ENCODE data around the gene RASAL1.

The RASAL1 gene, protein sequence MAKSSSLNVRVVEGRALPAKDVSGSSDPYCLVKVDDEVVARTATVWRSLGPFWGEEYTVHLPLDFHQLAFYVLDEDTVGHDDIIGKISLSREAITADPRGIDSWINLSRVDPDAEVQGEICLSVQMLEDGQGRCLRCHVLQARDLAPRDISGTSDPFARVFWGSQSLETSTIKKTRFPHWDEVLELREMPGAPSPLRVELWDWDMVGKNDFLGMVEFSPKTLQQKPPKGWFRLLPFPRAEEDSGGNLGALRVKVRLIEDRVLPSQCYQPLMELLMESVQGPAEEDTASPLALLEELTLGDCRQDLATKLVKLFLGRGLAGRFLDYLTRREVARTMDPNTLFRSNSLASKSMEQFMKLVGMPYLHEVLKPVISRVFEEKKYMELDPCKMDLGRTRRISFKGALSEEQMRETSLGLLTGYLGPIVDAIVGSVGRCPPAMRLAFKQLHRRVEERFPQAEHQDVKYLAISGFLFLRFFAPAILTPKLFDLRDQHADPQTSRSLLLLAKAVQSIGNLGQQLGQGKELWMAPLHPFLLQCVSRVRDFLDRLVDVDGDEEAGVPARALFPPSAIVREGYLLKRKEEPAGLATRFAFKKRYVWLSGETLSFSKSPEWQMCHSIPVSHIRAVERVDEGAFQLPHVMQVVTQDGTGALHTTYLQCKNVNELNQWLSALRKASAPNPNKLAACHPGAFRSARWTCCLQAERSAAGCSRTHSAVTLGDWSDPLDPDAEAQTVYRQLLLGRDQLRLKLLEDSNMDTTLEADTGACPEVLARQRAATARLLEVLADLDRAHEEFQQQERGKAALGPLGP

DNA sequence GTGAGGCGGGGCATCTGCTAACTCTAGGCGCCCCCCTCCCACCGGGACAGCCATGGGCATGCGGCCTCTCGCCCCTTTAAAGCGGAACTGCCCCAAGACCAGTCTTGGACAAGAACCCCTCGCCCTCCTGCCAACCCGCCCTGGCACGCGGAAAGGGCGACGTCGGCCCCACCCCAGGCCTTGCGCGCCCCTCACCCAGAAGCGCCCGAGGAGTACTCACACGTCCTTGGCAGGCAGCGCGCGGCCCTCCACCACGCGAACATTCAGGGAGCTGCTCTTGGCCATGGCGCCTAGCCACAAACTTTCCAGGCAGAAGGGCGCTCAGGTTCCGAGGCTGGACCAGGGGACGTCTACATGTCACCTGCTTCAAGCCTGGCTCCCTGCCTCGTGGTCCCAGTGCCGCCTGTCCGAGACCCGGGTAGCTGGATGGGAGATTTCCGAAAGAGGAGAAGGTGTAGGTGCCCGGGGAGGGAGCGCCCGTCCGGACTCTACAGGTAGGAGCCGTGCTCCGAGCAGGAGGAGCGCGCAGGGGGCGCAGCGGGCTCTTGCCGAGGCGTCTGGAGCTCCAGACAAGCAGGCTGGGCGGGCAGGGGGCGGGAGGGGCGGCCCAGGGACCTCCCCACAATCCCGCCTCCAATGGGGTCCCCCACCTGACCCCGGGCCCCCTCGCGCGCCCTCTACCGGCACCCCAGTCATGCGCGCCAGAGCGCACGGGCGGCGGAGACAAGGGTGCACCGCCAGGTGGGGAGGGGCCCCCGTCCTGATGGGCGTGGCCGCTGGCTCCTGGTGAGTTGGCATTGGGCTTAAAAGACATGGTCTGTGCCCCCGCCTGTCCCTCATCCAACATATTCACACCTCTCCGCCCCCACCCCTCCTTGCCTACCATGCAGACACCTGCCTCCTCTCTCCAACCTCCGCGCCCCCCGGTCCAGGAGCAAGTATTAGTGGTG, at the start of gene RASAL1:
RASAL1 (minus strand) TSS at position 584 of the 950 bp plus-strand sequence; CDS start at position 285, 299 bp downstream.
- DNase-seq (ENCODE audit: low read depth) = peak; percentile 55
- TF ChIP-seq, protein P1, sequence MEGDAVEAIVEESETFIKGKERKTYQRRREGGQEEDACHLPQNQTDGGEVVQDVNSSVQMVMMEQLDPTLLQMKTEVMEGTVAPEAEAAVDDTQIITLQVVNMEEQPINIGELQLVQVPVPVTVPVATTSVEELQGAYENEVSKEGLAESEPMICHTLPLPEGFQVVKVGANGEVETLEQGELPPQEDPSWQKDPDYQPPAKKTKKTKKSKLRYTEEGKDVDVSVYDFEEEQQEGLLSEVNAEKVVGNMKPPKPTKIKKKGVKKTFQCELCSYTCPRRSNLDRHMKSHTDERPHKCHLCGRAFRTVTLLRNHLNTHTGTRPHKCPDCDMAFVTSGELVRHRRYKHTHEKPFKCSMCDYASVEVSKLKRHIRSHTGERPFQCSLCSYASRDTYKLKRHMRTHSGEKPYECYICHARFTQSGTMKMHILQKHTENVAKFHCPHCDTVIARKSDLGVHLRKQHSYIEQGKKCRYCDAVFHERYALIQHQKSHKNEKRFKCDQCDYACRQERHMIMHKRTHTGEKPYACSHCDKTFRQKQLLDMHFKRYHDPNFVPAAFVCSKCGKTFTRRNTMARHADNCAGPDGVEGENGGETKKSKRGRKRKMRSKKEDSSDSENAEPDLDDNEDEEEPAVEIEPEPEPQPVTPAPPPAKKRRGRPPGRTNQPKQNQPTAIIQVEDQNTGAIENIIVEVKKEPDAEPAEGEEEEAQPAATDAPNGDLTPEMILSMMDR (IDR thresholded peaks at IDR 0.05; ENCODE audit: insufficient read depth, low read depth, low read length, missing control alignments) = no peak
- peak within 1 kb of the TSS; percentile 28 for H3K4me3 ChIP-seq (ENCODE audit: low read length)

DNA sequence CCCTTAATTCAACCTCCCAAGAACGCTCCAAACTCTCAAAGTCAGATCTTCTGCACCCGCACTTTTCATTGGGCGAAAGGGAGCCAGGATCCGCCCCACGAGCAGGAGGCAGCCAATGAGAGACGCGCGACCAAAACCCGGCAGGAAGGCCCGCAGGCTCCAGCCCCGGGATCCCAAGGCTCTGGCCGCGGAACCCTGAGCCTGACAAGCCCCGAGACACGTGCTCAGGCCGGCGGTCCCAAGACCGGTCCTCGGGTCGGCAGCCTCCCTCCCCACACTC, 49.3 kb upstream of the RASAL1 start:
- DNase-seq (ENCODE audit: low read depth) = peak; percentile 90
- TF ChIP-seq, protein P1 (IDR thresholded peaks at IDR 0.05; ENCODE audit: insufficient read depth, low read depth, low read length, missing control alignments) = no peak

DNA sequence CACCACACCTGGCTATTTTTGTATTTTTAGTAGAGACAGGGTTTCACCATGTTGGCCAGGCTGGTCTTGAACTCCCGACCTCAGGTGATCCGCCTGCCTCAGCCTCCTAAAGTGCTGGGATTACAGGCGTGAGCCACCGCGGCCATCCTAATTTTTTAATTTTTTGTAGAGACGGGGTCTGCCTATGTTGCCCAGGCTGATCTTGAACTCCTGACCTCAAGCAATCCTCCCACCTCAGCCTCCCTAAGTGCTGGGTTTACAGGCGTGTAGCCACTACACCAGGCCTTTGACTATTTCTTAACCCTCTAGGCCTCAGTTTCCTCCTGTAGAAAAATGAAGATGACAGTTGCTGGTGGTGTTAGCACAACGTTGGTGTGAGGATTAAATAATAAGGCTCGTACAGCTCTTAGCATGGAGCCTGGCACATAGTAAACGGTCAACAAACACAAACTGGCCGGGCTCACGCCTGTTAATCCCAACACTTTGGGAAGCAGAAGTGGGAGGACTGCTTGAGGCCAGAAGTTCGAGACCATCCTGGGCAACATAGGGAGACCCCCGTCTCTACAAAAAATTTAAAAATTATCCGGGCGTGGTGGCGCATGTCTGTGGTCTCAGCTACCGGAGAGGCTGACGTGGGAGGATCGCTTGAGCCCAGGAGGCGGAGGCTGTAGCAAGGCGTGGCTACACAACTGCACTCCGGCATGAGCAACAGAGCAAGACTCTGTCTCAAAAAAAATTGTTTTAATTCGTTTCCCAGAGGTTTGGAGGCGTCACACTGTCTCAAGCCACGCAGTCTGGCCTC, 48.7 kb upstream of the RASAL1 start:
- H3K4me3 ChIP-seq (ENCODE audit: low read length) = peak overlapping the region; percentile 86
- TF ChIP-seq, protein P1 (IDR thresholded peaks at IDR 0.05; ENCODE audit: insufficient read depth, low read depth, low read length, missing control alignments) = no peak
- no peak for DNase-seq (ENCODE audit: low read depth)

More for the DNA sequence above, 49.3 kb upstream of the RASAL1 start:
- peak overlapping the region; percentile 86 for H3K4me3 ChIP-seq (ENCODE audit: low read length)

DNA sequence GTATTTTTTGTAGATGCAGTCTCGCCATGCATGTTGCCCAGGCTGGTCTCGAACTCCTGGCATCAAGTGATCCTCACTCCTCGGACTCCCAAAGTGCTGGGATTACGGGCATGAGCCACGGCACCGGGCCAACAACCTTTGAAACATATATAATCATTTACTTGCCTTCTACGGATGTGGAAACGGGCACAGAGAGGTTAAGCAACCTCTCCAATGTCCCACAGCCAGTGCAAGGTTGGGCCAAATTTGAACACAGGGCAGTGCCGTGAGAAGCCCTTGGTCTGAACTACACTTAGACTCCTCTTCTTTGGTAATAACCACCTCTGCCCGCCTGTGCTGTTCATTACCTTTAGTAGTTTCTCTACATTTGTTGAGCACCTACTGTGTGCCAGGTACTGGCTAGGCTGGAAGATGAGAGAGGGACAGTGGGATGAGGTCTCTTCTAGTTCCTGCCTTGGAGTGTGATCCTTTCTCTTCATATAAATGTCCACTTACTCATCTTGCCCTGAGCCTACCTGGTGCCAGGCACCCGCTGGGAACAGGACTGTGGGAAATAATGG, 47.5 kb upstream of the RASAL1 start:
- TF ChIP-seq, protein P1 (IDR thresholded peaks at IDR 0.05; ENCODE audit: insufficient read depth, low read depth, low read length, missing control alignments) = no peak
- DNase-seq (ENCODE audit: low read depth) = no peak
- H3K4me3 ChIP-seq (ENCODE audit: low read length) = no peak overlapping the region

DNA sequence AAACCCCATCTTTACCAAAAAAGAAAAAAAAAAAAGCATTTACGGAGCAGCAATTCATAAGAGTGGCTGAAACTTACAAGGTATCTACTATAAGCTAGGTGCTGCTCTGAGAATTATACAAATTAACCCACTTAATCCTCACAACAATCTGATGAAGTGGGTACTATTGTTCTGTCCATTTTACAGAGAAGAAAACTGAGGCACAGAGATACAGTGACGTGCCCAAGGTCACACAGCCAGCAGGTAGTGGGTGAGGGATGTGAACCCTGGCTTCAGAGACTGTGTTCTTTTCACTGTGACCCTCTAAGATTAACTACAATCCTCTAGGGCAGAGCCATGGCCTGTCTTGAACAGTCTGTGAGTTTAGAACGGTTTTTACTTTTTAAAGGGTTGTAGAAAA, 46.4 kb upstream of the RASAL1 start:
- TF ChIP-seq, protein P1 (IDR thresholded peaks at IDR 0.05; ENCODE audit: insufficient read depth, low read depth, low read length, missing control alignments) = no peak
- no peak for DNase-seq (ENCODE audit: low read depth)
- no peak overlapping the region for H3K4me3 ChIP-seq (ENCODE audit: low read length)
